Spleen (tissue), 11 donors: ENCODE results near the gene MN1. TPM values are rescaled to one million over a fixed set of nuclear protein-coding genes. Genes with fewer than 3 reads are reported as not detected.

Source experiments
- DNase-seq: peaks from one replicate; pipeline ENCODE4 v3.0.0-alpha.2; 2020
- H3K27ac ChIP-seq, 8 donors: fragments of 200-600 bp; sonication (generic) in 7 of 8; 1 replicate in 4 of 8; 2 replicates in 4 of 8; pipeline versions ENCODE4 v1.5.0 to v1.8.0; 2016 to 2021; ENCODE audit warnings: inconsistent platforms in 4 of 8, mild to moderate bottlenecking in 4 of 8, moderate library complexity in 1 of 8
- H3K27me3 ChIP-seq, 7 donors: fragments of 200-600 bp; sonication (generic) in 6 of 7; replicated peaks in 1 of 7; 1 replicate in 4 of 7; 2 replicates in 3 of 7; pipeline versions ENCODE4 v1.5.0 to v1.8.0; 2016 to 2021; ENCODE audit warnings: inconsistent platforms in 3 of 7, mild to moderate bottlenecking in 1 of 7
- H3K36me3 ChIP-seq, 6 donors: fragments of 200-600 bp; sonication (generic) in 5 of 6; 1 replicate in 4 of 6; 2 replicates in 2 of 6; pipeline versions ENCODE4 v1.5.0 to v1.8.0; 2016 to 2021; ENCODE audit warnings: inconsistent platforms in 2 of 6
- H3K4me1 ChIP-seq, 6 donors: fragments of 200-600 bp; sonication (generic) in 5 of 6; 1 replicate in 3 of 6; 2 replicates in 3 of 6; pipeline versions ENCODE4 v1.5.0 to v1.8.0; 2016 to 2021; ENCODE audit warnings: inconsistent platforms in 3 of 6
- H3K4me3 ChIP-seq, 8 donors: fragments of 200-600 bp; sonication (generic) in 7 of 8; 1 replicate in 4 of 8; 2 replicates in 4 of 8; pipeline versions ENCODE4 v1.5.0 to v1.8.0; 2016 to 2021; ENCODE audit warnings: inconsistent platforms in 4 of 8, mild to moderate bottlenecking in 4 of 8, moderate library complexity in 2 of 8
- H3K9me3 ChIP-seq, 8 donors: fragments of 200-600 bp; sonication (generic) in 7 of 8; 1 replicate in 4 of 8; 2 replicates in 4 of 8; pipeline versions ENCODE4 v1.5.0 to v1.8.0; 2016 to 2021; ENCODE audit warnings: inconsistent platforms in 4 of 8
- CTCF ChIP-seq, 11 experiments: fragments of 200-600 bp in 7 of 11; fragments of 450-650 bp in 4 of 11; sonication (generic) in 4 of 11; IDR thresholded peaks in 8 of 11; conservative IDR thresholded peaks in 3 of 11; 1 replicate in 7 of 11; 2 replicates in 4 of 11; pipeline versions ENCODE4 v1.4.0 to v1.8.0; 2016 to 2021; ENCODE audit warnings: antibody characterized with exemption in 11 of 11, inconsistent platforms in 4 of 11, mild to moderate bottlenecking in 1 of 11
- POLR2A ChIP-seq, 3 donors: fragments of 450-650 bp; IDR thresholded peaks; one replicate each; pipeline ENCODE4 v1.5.1; 2017; ENCODE audit warnings: antibody characterized with exemption in 3 of 3, mild to moderate bottlenecking in 1 of 3
- POLR2AphosphoS5 ChIP-seq, 3 donors: sonication (generic); formaldehyde crosslinking; IDR thresholded peaks; one replicate each; pipeline ENCODE4 v1.5.1; 2017; ENCODE audit warnings: antibody characterized with exemption in 3 of 3
- WGBS, 5 donors: extraction: QIAGEN DNeasy Blood & Tissue Kit in 3 of 5; methylation state at CpG; one replicate each; pipeline versions ENCODE4 v1.1.5 to v1.1.7; 2013 to 2018; 5-methylcytosine and 5-hydroxymethylcytosine counted together
- intact Hi-C: fragments of 100-400 bp; cut with DNase I; formaldehyde crosslinking; loops from one replicate; pipeline ENCODE4 v1.15.0; 2023; ENCODE audit warnings: low total_unique reads
- polyA plus RNA-seq, 3 donors: library from polyadenylated mRNA; stranded (reverse); fragments of 200-250 nt; gene quantifications; one replicate each; pipeline ENCODE4 v1.2.1, GENCODE V29; 2013
- total RNA-seq, 7 donors: library from RNA; depleted of rRNA in 3 of 7; stranded (reverse); fragments of >200 nt in 3 of 7; fragmentation: NEBNext Ultra II Directional in 4 of 7; extraction: Animal tissue kit (Norgen Biotek cat#: 25700) in 4 of 7; gene quantifications; one replicate each; pipeline versions ENCODE4 v1.1.0 to v1.2.1, GENCODE V29; 2016 to 2021
- donor health status: healthy with polysubstance abuse.
- donor health status: DM: no; HTN: no; CAD: no; lungs with moderate emphysema.
- donor health status: DM: no; HTN: no; CAD: no.
- donor health status: Bipolar disorder and iron deficiency.
- donor health status: healthy.
- donor health status: DM: no; HTN: no; CAD: no.
- donor health status: DM: yes; HTN: yes; CAD: no.

MN1 gene
- total and polyA plus RNA-seq, 10 donors: 0.15 to 1.5 (median 0.71) TPM

- no peaks in the 10 kb centered on the region for H3K36me3 ChIP-seq
- TF ChIP-seq POLR2A (IDR thresholded peaks at IDR 0.05): no peak
- TF ChIP-seq CTCF (IDR thresholded peaks at IDR 0.05 in 8 of 11, conservative IDR thresholded peaks at IDR 0.05 in 3 of 11): no peak
- TF ChIP-seq POLR2AphosphoS5 (IDR thresholded peaks at IDR 0.05): no peak
- intact Hi-C loops: loop anchor here (10.0 kb wide), 1 partner anchor 405 kb away; no protein-coding TSS in a partner anchor
- H3K27me3 ChIP-seq: peaks cover 0 to 16% (median 1%) of the 10 kb centered on the region in 7 donors
- H3K27ac ChIP-seq: no peak overlapping the region
- WGBS, 5 donors: 69 to 79% (median 70%) methylated on average over 15 to 17 of the region's 17 CpGs
- no peak overlapping the region for H3K4me3 ChIP-seq
- peaks cover 0 to 1% (median 0%) of the 10 kb centered on the region in 6 donors for H3K4me1 ChIP-seq
- no peaks in the 10 kb centered on the region for H3K9me3 ChIP-seq
- DNase-seq: no peak
Measured at GRCh38 chr22:27809700-27810608, 8.4 kb upstream of the MN1 start.

- H3K9me3 ChIP-seq: no peaks in the 10 kb centered on the region
- no peak overlapping the region for H3K27ac ChIP-seq
- H3K27me3 ChIP-seq: peaks cover 0 to 23% (median 4%) of the 10 kb centered on the region in 7 donors
- H3K4me3 ChIP-seq: no peak overlapping the region
- no peaks in the 10 kb centered on the region for H3K36me3 ChIP-seq
- WGBS, 5 donors: 15 to 28% (median 23%) methylated on average over 5 of the region's 5 CpGs
- H3K4me1 ChIP-seq: peaks cover 0 to 9% (median 3%) of the 10 kb centered on the region in 6 donors
- DNase-seq: no peak
- TF ChIP-seq CTCF (IDR thresholded peaks at IDR 0.05 in 8 of 11, conservative IDR thresholded peaks at IDR 0.05 in 3 of 11): no peak
- no peak for TF ChIP-seq POLR2A (IDR thresholded peaks at IDR 0.05)
- TF ChIP-seq POLR2AphosphoS5 (IDR thresholded peaks at IDR 0.05): no peak
- intact Hi-C loops: loop anchor here (10.0 kb wide), 1 partner anchor 404 kb away; no protein-coding TSS in a partner anchor
Measured at GRCh38 chr22:27809226-27809603, 7.7 kb upstream of the MN1 start.

- no peaks in the 10 kb centered on the region for H3K9me3 ChIP-seq
- no peak for TF ChIP-seq POLR2AphosphoS5 (IDR thresholded peaks at IDR 0.05)
- no peak for TF ChIP-seq CTCF (IDR thresholded peaks at IDR 0.05 in 8 of 11, conservative IDR thresholded peaks at IDR 0.05 in 3 of 11)
- TF ChIP-seq POLR2A (IDR thresholded peaks at IDR 0.05): no peak
- H3K27ac ChIP-seq: no peak overlapping the region
- no peak overlapping the region for H3K4me3 ChIP-seq
- intact Hi-C loops: loop anchor here (10.0 kb wide), 1 partner anchor 404 kb away; no protein-coding TSS in a partner anchor
- no peak for DNase-seq
- no peaks in the 10 kb centered on the region for H3K36me3 ChIP-seq
- peaks cover 0 to 10% (median 3%) of the 10 kb centered on the region in 6 donors for H3K4me1 ChIP-seq
- peaks cover 0 to 29% (median 4%) of the 10 kb centered on the region in 7 donors for H3K27me3 ChIP-seq
- WGBS, 5 donors: 82 to 88% (median 84%) methylated on average over 18 of the region's 18 CpGs
Measured at GRCh38 chr22:27808451-27809225, 7.1 kb upstream of the MN1 start.
